HG03159 (cell line): ENCODE measurements around the gene RNF121.
"Not testable (repeated sequence)": the region's sequence is repeated elsewhere in the genome, so short reads cannot be mapped to it uniquely, and the experiment has no call there.

ENCODE experiments used
- ATAC-seq: cut with Tn5 transposase; IDR thresholded peaks from one replicate; pipeline ENCODE4 v1.9.1; 2021; ENCODE audit warnings: mild to moderate bottlenecking, moderate library complexity; ENCODE audit not compliant: unreplicated experiment

Gene RNF121

DNA sequence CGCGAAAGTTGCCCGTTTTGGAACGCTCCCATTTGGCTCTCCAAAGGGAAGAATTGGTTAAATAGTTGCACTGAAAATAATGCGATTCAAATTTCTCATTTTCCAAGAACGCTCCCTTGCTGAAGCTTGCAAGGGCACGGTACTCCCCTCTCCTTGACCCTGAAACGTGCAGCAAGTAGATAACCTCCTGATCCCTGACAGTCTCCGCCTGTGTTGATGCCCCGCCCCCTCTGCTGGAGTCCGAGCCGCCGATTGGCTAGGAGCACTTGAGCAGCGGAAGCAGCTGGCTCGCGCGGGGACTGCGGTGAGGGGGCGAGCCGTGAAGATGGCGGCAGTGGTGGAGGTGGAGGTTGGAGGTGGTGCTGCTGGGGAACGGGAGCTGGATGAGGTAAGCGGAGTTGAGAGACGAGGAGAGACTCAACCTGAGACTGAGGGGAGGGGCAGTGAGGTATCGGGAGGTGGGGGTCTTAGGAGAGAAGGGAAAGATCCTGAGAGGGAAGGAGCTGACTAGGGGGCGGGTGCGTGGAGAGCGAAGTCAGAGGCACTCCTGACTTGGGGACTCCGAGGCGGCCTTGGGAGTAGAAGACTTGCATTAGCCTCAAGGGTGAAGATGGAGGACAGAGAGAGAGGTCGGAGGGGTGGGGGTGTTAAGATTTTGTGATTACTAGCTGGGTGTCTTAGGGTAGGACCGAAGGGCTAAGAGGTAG is at the start of gene RNF121:
RNF121 (plus strand) TSS at position 310 of the 707 bp plus-strand sequence; CDS start at position 326, 16 bp downstream.
- peak; percentile 84 for ATAC-seq

DNA sequence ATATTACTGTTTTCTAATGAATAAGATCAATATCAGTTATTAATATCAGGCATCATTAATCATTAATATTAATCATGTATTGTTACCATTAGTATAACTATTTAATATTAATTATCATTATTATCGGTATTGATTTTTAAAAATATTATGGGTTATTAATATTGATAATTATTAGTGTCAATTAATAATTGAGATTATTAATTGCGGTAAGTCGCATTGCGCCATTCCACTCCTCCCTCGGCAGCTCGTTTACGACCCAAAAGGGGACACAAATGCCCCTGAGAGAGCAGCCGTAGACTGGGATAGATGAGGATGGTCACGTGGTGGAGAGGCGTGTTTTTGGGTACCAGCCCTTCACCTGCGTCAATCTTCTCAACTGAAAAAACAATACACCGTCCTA is 43.0 kb upstream of the RNF121 start:
- not testable (repeated sequence) for ATAC-seq

DNA sequence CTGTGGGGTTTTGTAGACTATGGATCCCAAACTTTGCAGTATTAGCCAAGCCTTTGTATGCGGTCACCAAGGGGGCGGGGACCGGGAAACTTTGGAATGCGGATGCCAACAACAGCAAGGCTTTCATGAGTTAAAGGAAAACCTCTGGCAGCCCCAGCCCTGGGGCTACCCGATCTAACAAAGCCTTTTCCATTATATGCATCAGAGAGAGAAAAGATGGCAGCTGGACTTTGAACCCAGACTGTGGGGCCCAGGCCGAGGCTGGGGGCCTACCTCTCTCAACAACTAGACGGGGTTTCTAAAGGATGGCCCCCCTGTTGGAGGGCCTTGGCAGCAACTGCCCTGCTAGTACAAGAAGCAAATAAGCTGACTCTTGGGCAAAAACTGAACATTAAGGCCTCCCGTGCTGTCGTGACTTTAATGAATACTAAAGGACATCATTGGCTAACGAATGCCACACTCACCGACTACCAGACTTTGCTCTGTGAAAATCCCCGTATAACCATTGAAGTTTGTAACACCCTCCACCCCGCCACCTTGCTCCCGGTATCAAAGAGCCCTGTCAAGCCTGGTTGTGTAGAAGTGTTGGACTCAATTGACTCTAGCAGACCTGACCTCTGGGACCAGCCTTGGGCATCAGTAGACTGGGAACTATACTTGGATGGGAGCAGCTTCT is 40.4 kb upstream of the RNF121 start:
- ATAC-seq, result not testable (repeated sequence)

DNA sequence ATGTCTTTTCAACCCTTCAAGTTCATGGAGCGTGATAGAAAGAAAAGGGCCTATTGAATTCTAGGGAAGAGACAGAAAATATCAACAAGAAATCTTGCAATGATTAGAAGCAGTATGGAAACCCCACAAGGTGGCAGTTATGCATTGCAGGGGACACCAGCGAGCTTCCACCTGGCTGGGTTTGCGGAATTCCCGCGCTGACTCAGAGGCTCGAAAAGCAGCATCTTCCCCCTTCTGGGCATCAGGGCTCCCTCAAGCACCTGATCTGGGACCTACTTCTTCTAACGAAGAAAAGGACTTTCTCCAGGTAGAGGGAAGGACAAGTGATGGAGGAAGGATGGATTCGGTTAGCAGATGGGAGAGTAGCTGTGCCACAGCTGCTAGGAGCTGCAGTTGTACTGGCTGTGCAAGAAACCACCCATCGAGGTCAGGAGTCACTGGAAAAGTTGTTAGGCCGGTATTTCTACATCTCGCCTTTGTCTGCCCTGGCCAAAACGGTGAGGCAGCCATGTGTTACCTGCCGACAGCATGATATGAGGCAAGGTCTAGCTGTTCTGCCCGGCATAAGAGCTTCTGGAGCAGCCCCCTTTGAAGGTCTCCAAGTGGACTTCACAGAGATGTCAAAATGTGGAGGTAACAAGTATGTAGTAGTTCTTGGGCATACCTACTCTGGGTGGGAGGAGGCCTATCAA is 39.5 kb upstream of the RNF121 start:
- not testable (repeated sequence) for ATAC-seq

DNA sequence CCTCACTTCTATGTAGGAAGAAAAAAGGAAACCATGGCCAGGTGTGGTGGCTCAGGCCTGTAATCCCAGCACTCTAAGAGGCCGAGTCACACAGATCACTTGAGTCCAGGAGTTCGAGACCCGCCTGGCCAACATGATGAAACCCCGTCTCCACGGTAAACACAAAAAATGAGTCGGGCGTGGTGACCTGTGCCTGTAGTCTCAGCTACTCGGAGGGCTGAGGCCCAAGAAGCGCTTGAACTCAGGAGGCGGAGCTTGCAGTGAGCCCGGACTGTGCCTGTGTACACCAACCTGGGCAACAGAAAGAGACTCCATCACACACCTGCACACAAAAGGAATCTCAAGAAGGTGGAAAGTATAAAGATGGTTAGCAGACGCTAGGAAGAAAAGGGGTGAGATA is 32.9 kb upstream of the RNF121 start:
- ATAC-seq, result no peak

DNA sequence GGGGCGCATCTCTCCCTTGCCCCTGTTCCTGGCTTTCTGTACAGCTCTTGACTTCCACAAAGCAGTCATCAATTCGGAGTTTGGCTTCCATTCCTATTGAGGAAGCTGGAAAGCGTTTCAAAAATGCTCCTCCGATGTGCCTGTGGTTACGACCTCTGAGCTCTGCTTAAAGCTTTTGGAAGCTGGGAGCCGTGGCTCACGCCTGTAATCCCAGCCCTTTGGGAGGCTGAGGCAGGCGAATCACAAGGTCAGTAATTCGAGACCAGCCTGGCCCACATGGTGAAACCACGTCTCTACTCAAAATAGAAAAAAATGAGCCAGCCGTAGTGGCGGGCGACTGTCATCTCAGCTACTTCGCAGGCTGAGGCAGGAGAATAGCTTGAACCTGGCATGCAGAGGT is 27.7 kb upstream of the RNF121 start:
- not testable (repeated sequence) for ATAC-seq

DNA sequence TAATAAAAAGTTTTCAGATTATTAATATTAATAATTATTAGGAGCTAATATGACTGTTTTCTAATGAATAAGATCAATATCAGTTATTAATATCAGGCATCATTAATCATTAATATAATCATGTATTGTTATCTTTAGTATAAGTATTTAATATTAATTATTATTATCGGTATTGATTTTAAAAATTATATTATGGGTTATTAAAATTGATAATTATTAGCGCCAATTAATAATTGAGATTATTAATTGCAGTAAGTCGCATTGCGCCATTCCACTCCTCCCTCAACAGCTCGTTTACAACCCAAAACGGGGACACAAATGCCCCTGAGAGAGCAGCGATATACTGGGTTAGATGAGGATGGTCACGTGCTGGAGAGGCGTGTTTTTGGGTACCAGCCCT is 20.6 kb upstream of the RNF121 start:
- no peak for ATAC-seq

DNA sequence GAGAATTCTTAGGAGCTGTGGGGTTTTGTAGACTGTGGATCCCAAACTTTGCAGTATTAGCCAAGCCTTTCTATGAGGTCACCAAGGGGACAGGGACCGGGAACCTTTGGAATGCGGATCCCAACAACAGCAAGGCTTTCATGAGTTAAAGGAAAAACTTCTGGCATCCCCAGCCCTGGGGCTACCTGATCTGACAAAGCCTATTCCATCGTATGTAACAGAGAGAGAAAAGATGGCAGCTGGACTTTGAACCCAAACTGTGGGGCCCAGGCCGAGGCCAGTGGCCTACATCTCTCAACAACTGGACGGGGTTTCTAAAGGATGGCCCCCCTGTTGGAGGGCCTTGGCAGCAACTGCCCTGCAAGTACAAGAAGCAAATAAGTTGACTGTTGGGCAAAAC is 18.1 kb upstream of the RNF121 start:
- ATAC-seq, result not testable (repeated sequence)

DNA sequence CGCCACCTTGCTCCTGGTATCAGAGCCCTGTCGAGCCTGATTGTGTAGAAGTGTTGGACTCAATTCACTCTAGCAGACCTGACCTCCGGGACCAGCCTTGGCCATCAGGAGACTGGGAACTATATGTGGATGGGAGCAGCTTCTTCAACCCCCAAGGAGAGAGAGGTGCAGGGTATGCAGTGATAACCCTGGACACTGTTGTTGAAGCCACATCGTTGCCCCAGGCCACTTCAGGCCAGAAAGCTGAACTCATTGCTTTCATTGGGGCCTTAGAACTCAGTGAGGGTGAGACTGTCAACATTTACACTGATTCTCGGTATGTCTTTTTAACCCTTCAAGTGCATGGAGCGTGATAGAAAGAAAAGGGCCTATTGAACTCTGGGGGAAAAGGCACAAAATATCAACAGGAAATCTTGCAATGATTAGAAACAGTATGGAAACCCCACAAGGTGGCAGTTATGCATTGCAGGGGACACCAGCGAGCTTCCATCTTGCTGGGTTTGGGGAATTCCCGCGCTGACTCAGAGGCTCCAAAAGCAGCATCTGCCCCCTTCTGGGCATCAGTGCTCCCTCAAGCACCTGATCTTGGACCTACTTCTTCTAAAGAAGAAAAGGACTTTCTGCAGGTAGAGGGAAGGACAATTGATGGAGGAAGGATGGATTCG is 17.4 kb upstream of the RNF121 start:
- not testable (repeated sequence) for ATAC-seq

DNA sequence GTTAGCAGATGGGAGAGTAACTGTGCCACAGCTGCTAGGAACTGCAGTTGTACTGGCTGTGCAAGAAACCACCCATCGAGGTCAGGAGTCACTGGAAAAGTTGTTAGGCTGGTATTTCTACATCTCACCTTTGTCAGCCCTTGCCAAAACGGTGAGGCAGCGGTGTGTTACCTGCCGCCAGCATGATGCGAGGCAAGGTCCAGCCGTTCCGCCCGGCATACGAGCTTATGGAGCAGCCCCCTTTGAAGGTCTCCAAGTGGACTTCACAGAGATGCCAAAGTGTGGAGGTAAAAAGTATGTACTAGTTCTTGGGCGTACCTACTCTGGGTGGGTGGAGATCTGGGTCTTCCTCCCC is 16.9 kb upstream of the RNF121 start:
- not testable (repeated sequence) for ATAC-seq

DNA sequence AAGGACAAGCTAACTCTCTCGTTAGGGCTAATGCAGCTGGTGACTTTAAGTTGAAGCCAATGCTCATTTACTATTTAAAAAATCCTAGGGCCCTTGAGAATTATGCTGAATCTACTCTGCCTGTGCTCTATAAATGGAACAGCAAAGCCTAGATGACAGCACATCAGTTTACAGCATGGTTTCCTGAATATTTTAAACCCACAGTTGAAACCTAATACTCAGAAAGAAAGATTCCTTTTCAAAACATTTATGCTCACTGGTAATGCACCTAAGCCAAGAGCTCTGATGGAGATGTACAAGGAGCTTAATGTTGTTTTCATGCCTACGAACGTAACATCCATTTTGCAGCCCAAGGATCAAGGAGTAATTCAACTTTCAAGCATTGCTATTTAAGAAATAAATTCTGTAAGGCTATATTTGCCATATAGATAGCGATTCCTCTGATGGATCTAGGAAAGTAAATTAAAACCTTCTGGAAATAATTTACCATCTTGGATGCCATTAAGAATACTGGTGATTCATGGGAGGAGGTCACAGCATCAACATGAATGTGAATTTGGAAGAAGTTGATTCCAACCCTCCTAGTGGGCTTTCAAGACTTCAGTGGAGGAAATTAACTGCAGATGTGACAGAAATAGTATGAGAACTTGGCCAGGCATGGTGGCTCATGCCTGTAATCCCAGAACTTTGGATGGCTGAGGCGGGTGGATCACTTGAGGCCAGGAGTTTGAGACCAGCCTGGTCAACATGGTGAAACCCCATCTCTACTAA is 14.9 kb upstream of the RNF121 start:
- no peak for ATAC-seq

DNA sequence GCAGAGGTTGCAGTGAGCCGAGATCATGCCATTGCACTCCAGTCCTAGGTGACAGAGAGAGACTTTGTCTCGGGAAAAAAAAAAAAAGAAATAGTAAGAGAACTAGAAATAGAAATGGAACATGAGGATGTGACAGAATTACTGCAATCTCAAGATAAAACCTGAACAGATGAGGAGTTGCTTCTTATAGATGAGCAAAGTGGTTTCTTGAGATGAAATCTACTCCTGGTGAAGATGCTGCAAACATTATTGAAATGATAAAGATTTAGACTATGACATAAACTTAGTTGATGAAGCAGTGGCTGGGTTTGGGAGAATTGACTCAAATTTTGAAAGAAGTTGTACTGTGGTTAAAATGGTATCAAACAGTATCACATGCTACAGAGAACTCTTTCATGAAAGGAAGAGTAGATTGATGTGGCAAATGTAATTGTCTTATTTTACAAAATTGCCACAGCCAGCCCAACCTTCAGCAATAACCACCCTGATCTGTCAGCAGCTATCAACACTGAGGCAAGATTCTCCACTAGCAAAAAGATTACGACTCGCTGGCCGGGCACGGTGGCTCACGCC is 14.1 kb upstream of the RNF121 start:
- ATAC-seq, result no peak

DNA sequence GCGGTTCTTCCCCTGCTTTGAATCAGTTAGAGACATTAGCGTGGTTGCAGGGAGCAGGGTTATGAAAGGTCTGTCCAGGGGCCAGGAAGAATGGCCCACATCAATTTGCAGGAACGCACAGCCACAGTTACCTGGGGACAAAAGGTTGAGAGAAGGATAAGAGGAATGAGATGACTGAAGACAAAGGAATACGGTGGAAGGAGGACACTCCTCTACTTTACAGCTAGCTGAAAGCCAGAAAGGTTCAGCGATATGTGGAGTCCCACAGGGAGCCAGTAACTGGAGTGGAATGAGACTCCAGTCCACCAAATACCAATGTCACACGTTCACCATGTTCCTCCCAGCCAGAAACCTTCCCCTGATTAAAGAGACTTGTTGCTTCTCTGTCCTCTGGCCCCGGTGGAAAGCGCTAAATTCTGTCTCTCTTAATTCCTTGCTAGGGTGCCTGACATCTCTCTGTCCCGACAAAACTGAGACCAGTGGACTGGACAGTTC is 11.2 kb upstream of the RNF121 start:
- no peak for ATAC-seq

DNA sequence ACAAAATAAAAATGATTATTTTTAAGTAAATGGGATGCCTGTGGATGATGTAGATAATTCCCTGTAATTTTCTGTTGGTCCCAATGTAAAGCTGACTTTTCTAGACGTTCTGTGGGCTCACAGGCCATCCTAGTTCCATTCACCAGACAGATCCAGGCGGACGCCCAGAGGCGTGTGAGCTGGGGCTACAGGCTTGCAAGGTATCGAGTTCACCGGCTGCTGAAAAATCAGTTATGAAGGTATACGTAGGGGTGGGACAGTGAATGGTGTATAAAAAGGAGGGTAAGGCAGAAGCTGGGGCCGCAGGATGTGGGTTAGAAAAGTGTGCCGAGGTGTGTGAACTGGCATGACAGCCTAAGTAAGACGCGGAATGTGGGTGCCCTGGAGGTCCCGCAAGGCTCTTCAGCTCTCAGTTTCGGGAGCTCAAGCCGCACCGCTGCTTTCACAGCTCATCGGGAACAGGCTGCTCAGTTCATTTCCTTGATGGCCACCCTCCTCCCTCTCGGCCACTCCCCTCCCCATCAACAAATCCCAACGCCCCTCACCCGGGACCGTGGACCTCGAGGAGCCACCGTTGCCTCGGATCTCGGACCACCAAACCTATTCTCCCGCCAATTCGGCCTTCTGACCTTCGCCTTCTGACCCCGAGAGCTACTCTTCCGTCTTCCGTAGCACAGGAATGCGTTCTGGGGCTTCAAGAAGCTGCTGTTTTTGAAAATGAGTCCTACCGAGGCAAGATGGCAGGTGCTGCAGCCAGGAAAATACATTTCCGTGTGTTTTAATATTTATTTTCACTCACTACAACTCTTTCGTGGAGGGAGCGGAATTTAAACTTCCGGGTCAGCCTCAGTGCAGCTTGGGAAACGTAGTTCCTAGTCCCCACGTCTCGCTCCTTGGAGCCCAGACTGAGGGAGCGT is 768 bp upstream of the RNF121 start, which contains the start of gene XNDC1N:
XNDC1N (minus strand) TSS at position 775 of the 917 bp plus-strand sequence. CDS start 5,241 bp downstream, outside the sequence.
- ATAC-seq, result peak; percentile 68

DNA sequence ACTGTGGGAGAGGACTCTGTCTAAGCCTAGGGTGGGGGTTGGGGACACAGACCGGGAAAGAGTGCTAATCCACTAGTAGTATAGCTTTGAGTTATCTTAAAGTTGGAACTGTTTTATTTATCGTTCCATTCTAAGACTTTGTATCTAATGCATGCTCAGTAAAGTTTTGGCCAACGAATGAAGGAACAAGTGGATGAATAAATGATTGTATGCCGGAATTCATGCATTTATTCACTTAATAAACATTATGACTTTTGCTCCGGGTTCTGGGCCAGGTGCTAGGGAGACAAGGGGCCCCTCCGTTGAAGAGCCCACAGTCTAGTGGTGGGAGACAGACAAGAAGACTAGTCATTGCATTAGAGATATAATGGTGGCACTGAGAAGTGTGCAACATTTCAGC is 645 bp downstream of the RNF121 start:
- no peak for ATAC-seq

DNA sequence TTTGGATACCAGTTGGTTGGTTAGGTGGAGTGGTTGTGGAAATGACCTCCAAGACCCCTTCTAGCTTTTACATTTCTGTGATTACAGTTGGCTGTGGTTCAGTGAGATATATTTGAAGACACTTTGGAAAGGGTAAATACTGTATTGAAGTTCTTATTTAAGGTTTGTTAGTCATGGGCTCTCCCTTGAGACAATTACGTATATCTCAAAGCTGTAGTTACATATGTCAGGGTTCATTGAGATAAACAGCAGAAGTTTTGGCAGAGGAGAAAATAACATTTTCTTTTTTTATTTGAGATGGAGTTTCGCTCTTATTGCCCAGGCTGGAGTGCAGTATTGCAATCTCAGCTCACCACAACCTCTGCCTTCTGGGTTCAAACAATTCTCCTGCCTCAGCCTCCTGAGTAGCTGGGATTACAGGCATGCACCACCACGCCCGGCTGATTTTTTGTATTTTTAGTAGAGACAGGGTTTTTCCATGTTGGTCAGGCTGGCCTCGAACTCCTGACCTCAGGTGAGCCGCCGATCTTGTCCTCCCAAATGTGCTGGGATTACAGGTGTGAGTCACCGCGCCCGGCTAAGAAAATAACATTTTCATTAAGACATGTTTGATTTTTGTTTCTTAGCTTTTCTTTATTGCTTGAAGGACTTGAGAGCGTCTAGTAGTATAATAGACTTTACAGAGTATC is 1.9 kb downstream of the RNF121 start:
- no peak for ATAC-seq

DNA sequence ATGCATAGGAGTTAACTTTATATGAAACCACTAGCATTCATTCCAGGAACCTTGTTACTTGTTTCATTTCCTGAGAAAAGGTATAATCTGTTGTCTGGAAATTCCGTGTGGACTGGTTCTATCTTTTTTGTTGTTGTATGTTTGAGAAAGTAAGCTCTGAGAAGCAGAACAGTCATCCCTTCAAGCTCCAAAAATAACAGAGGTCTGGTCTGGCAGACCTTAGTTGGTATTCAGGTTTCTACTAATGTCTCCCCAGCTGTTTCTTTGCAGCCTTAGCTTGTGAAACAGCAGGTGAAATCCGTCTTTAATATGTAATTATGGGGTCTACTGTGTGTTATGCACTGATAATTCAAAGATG is 2.4 kb downstream of the RNF121 start:
- no peak for ATAC-seq

DNA sequence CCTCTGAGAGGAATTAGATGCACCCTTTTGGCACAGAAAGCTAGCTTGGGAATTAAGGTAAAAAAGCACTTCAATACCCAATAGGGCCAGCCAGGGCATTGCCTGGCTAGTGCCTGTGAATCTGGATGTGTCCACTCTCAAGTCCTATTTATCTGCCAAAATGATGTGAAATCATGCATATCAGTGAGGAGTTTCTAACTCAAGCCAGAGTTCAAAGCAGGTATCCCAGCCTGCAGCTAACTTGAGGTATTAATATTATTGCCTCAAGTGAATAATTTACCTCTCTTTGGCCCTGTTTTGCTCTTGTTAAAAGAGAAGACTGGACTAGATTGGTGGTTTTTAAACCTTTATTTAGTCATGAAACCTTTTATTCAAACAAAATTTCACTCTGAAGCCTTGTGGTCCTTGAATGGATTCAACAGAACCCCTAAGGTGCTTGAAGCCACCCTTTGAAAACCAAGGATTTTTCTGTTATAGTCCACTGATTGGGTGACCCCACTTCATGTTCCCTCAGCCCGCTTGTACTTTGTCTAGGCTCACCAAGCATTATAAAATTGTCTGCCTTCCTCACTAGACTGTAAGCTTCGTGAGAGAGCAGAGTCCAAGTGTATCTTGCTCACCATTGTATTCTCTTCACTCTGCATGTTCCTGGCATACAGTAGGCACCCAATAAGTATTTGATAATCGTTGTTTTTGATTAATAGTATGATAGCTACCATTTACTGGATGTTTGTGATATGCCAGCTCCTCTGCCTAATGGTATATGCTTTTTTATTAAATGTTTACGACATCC is 4.5 kb downstream of the RNF121 start:
- ATAC-seq, result no peak
